A549 (cell line): Measurements from ENCODE around the gene SHC2.

Source experiments
- CHD2 ChIP-seq: fragments of 150-350 bp; IDR thresholded peaks from 2 replicates; pipeline ENCODE4 v1.6.1; 2014; ENCODE audit warnings: low read length; ENCODE audit not compliant: partially characterized antibody
- JUN ChIP-seq, 2 experiments: fragments of >200 bp; sonication (Bioruptor Twin); formaldehyde crosslinking; IDR thresholded peaks; 2 replicates in 1 of 2; 3 replicates in 1 of 2; pipeline ENCODE4 v1.6.1; 2016 to 2017
- MAZ ChIP-seq: fragments of 150-350 bp; IDR thresholded peaks from 2 replicates; pipeline ENCODE4 v1.6.1; 2014; ENCODE audit warnings: antibody characterized with exemption, low read depth, low read length, borderline replicate concordance
- POLR2A ChIP-seq: IDR thresholded peaks from 2 replicates; pipeline ENCODE4 v1.6.1; 2012; ENCODE audit warnings: mild to moderate bottlenecking, low read length
- POLR2AphosphoS2 ChIP-seq: conservative IDR thresholded peaks from 2 replicates; pipeline ENCODE4 v1.6.1; 2012; ENCODE audit warnings: low read length, improper control_type of control experiment, inconsistent platforms
- RAD21 ChIP-seq, 2 experiments: fragments of >200 bp in 1 of 2; sonication (Bioruptor Twin) in 1 of 2; formaldehyde crosslinking in 1 of 2; IDR thresholded peaks in 1 of 2; conservative IDR thresholded peaks in 1 of 2; 2 replicates in 1 of 2; 3 replicates in 1 of 2; pipeline ENCODE4 v1.6.1; 2012 to 2018; ENCODE audit warnings: inconsistent platforms in 1 of 2
- RFX5 ChIP-seq: fragments of 450-650 bp; IDR thresholded peaks from 2 replicates; pipeline ENCODE4 v1.7.1; 2014; ENCODE audit warnings: antibody characterized with exemption, mild to moderate bottlenecking, moderate library complexity
- ZNF302 ChIP-seq: fragments of 250-450 bp; sonication (Bioruptor Pico); IDR thresholded peaks from 2 replicates; pipeline ENCODE4 v1.9.0; 2021; ENCODE audit warnings: inconsistent platforms, mild to moderate bottlenecking, moderate library complexity
- TF ChIP-seq, protein P1 (sequence below): fragments of 200-600 bp; sonication (generic); IDR thresholded peaks from 2 replicates; pipeline ENCODE4 v1.6.1; 2016; ENCODE audit warnings: antibody characterized with exemption, mild to moderate bottlenecking, moderate library complexity
- TF ChIP-seq, protein P2 (sequence below): fragments of 150-350 bp; IDR thresholded peaks from 2 replicates; pipeline ENCODE4 v1.6.1; 2014; ENCODE audit warnings: low read depth, mild to moderate bottlenecking, low read length
- TF ChIP-seq, protein P3 (sequence below): IDR thresholded peaks from 2 replicates; pipeline ENCODE4 v1.6.1; 2012; ENCODE audit warnings: low read depth, borderline replicate concordance
- TF ChIP-seq, protein P4 (sequence below): fragments of >200 bp; sonication (Bioruptor Twin); formaldehyde crosslinking; IDR thresholded peaks from 3 replicates; pipeline ENCODE4 v1.5.1; 2016
- TF ChIP-seq, protein P5 (sequence below): fragments of 450-650 bp; IDR thresholded peaks from 2 replicates; pipeline ENCODE4 v1.6.1; 2014; ENCODE audit warnings: antibody characterized with exemption

DNA sequence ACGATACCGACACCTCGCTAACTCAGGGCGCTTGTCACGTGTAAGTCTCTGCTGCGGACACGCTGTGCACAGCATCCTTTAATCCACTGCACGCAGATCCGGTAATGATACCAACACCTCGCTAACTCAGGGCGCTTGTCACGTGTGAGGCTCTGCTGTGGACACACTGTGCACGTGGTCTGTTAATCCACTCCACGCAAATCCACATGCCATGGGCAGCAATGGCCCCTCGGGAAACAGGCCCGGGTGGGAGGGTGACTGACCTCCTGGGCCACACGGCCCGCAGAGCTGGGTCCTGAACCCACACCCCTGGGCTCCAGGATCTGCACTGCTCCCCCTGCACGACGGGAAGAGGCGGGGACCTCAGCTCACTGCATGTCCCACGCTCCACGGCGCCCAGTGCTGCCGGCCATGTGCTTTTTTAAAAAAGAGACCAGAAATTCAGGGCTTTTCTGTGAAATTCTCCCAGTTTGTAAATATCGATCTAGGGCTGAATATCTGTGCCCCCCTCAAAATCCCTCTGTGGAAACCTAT lies 16.1 kb downstream of the SHC2 start:
- no peak for TF ChIP-seq ZNF302 (CRISPR knock-in tag)
- no peak for TF ChIP-seq RFX5
- TF ChIP-seq, protein P1, sequence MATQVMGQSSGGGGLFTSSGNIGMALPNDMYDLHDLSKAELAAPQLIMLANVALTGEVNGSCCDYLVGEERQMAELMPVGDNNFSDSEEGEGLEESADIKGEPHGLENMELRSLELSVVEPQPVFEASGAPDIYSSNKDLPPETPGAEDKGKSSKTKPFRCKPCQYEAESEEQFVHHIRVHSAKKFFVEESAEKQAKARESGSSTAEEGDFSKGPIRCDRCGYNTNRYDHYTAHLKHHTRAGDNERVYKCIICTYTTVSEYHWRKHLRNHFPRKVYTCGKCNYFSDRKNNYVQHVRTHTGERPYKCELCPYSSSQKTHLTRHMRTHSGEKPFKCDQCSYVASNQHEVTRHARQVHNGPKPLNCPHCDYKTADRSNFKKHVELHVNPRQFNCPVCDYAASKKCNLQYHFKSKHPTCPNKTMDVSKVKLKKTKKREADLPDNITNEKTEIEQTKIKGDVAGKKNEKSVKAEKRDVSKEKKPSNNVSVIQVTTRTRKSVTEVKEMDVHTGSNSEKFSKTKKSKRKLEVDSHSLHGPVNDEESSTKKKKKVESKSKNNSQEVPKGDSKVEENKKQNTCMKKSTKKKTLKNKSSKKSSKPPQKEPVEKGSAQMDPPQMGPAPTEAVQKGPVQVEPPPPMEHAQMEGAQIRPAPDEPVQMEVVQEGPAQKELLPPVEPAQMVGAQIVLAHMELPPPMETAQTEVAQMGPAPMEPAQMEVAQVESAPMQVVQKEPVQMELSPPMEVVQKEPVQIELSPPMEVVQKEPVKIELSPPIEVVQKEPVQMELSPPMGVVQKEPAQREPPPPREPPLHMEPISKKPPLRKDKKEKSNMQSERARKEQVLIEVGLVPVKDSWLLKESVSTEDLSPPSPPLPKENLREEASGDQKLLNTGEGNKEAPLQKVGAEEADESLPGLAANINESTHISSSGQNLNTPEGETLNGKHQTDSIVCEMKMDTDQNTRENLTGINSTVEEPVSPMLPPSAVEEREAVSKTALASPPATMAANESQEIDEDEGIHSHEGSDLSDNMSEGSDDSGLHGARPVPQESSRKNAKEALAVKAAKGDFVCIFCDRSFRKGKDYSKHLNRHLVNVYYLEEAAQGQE = no peak
- TF ChIP-seq POLR2AphosphoS2 = no peak
- TF ChIP-seq, protein P2, sequence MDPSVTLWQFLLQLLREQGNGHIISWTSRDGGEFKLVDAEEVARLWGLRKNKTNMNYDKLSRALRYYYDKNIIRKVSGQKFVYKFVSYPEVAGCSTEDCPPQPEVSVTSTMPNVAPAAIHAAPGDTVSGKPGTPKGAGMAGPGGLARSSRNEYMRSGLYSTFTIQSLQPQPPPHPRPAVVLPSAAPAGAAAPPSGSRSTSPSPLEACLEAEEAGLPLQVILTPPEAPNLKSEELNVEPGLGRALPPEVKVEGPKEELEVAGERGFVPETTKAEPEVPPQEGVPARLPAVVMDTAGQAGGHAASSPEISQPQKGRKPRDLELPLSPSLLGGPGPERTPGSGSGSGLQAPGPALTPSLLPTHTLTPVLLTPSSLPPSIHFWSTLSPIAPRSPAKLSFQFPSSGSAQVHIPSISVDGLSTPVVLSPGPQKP = no peak
- TF ChIP-seq, protein P3, sequence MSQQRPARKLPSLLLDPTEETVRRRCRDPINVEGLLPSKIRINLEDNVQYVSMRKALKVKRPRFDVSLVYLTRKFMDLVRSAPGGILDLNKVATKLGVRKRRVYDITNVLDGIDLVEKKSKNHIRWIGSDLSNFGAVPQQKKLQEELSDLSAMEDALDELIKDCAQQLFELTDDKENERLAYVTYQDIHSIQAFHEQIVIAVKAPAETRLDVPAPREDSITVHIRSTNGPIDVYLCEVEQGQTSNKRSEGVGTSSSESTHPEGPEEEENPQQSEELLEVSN = no peak
- TF ChIP-seq CHD2 = no peak
- TF ChIP-seq, protein P4, sequence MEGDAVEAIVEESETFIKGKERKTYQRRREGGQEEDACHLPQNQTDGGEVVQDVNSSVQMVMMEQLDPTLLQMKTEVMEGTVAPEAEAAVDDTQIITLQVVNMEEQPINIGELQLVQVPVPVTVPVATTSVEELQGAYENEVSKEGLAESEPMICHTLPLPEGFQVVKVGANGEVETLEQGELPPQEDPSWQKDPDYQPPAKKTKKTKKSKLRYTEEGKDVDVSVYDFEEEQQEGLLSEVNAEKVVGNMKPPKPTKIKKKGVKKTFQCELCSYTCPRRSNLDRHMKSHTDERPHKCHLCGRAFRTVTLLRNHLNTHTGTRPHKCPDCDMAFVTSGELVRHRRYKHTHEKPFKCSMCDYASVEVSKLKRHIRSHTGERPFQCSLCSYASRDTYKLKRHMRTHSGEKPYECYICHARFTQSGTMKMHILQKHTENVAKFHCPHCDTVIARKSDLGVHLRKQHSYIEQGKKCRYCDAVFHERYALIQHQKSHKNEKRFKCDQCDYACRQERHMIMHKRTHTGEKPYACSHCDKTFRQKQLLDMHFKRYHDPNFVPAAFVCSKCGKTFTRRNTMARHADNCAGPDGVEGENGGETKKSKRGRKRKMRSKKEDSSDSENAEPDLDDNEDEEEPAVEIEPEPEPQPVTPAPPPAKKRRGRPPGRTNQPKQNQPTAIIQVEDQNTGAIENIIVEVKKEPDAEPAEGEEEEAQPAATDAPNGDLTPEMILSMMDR = no peak
- no peak for TF ChIP-seq RAD21 (conservative IDR thresholded peaks at IDR 0.05 in 1 of 2, IDR thresholded peaks at IDR 0.05 in 1 of 2)
- TF ChIP-seq, protein P5, sequence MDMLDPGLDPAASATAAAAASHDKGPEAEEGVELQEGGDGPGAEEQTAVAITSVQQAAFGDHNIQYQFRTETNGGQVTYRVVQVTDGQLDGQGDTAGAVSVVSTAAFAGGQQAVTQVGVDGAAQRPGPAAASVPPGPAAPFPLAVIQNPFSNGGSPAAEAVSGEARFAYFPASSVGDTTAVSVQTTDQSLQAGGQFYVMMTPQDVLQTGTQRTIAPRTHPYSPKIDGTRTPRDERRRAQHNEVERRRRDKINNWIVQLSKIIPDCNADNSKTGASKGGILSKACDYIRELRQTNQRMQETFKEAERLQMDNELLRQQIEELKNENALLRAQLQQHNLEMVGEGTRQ = no peak
- TF ChIP-seq POLR2A = no peak
- no peak for TF ChIP-seq MAZ
- no peak for TF ChIP-seq JUN (IDR thresholded peaks at IDR 0.05)
